Adrenal gland (tissue), 5 donors: Measurements from ENCODE around the gene FAM50A.

Experiments used
- POLR2A ChIP-seq, 2 donors: fragments of 450-650 bp; IDR thresholded peaks; one replicate each; pipeline ENCODE4 v1.6.1; 2017; ENCODE audit warnings: antibody characterized with exemption in 2 of 2, mild to moderate bottlenecking in 2 of 2, moderate library complexity in 1 of 2
- TF ChIP-seq, protein P1 (sequence below), 6 experiments: fragments of 450-650 bp in 4 of 6; fragments of 200-600 bp in 2 of 6; sonication (generic) in 1 of 6; IDR thresholded peaks; 1 replicate in 5 of 6; 2 replicates in 1 of 6; pipeline versions ENCODE4 v1.5.1 to v1.8.0; 2016 to 2021; ENCODE audit warnings: antibody characterized with exemption in 6 of 6, mild to moderate bottlenecking in 2 of 6, moderate library complexity in 1 of 6
- donor health status: DM: no; HTN: no; CAD: no.

DNA sequence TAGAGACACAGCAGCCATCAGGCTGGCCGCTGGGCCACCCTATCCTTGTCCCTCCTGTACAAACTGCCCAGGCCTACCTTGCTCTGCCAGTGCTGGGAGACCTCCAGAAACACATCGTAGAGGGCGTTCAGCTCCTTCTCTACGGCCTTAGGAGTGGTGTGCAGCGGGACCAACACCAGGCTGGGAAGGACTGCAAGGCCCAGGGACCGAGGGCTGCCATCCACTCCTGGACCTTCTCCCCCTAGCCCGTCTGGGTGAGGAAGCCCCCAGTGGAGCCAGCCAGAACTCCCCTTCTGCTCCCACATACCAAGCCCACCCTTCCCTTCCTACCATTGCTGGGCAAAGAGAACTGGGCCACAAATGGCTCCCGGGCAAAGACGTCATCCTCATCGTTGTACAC lies 40.7 kb upstream of the FAM50A start:
- TF ChIP-seq POLR2A (IDR thresholded peaks at IDR 0.05): no peak
- TF ChIP-seq, protein P1, sequence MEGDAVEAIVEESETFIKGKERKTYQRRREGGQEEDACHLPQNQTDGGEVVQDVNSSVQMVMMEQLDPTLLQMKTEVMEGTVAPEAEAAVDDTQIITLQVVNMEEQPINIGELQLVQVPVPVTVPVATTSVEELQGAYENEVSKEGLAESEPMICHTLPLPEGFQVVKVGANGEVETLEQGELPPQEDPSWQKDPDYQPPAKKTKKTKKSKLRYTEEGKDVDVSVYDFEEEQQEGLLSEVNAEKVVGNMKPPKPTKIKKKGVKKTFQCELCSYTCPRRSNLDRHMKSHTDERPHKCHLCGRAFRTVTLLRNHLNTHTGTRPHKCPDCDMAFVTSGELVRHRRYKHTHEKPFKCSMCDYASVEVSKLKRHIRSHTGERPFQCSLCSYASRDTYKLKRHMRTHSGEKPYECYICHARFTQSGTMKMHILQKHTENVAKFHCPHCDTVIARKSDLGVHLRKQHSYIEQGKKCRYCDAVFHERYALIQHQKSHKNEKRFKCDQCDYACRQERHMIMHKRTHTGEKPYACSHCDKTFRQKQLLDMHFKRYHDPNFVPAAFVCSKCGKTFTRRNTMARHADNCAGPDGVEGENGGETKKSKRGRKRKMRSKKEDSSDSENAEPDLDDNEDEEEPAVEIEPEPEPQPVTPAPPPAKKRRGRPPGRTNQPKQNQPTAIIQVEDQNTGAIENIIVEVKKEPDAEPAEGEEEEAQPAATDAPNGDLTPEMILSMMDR (IDR thresholded peaks at IDR 0.05): no peak
